Mesenchymal stem cell (in vitro differentiated cells and primary cell): ENCODE data around the gene RAPGEF5.

Experiments used
- DNase-seq: peaks from one replicate; pipeline ENCODE4 v3.0.0-alpha.2; 2013
- H2AFZ ChIP-seq: one replicate; pipeline ENCODE4 v1.6.1; 2013; ENCODE audit warnings: low read depth, mild to moderate bottlenecking, control low read depth, inconsistent platforms, low read length, moderate library complexity
- H2AK5ac ChIP-seq: 2 replicates; pipeline ENCODE4 v1.6.1; 2013; ENCODE audit warnings: low read length, moderate library complexity, mild to moderate bottlenecking, inconsistent platforms; ENCODE audit not compliant: severe bottlenecking
- H2BK120ac ChIP-seq: one replicate; pipeline ENCODE4 v1.6.1; 2013; ENCODE audit warnings: low read depth, mild to moderate bottlenecking, inconsistent platforms, low read length, moderate library complexity
- H2BK12ac ChIP-seq, 2 experiments: one replicate each; pipeline ENCODE4 v1.6.1; 2013; ENCODE audit warnings: inconsistent platforms in 2 of 2, low read length in 2 of 2, mild to moderate bottlenecking in 2 of 2, moderate library complexity in 2 of 2, control low read depth in 1 of 2
- H2BK15ac ChIP-seq: one replicate; pipeline ENCODE4 v1.6.1; 2013; ENCODE audit warnings: mild to moderate bottlenecking, low read depth, inconsistent platforms; ENCODE audit not compliant: poor library complexity, severe bottlenecking
- H2BK5ac ChIP-seq: 2 replicates; pipeline ENCODE4 v1.6.1; 2013; ENCODE audit warnings: low read depth, mild to moderate bottlenecking, low read length, control low read depth, inconsistent platforms; ENCODE audit not compliant: poor library complexity, severe bottlenecking
- H3K14ac ChIP-seq, 2 experiments: one replicate each; pipeline ENCODE4 v1.6.1; 2013; ENCODE audit warnings: inconsistent platforms in 2 of 2, low read length in 2 of 2, control low read depth in 1 of 2, mild to moderate bottlenecking in 1 of 2, moderate library complexity in 1 of 2
- H3K18ac ChIP-seq, 2 experiments: one replicate each; pipeline ENCODE4 v1.6.1; 2013; ENCODE audit warnings: inconsistent platforms in 2 of 2, low read length in 2 of 2, control low read depth in 1 of 2, low read depth in 1 of 2, mild to moderate bottlenecking in 1 of 2
- H3K23ac ChIP-seq, 2 experiments: one replicate each; pipeline ENCODE4 v1.6.1; 2013; ENCODE audit warnings: inconsistent platforms in 2 of 2, low read length in 2 of 2, mild to moderate bottlenecking in 2 of 2, moderate library complexity in 2 of 2, control low read depth in 1 of 2
- H3K27ac ChIP-seq: 2 replicates; pipeline ENCODE4 v1.5.1; 2013; ENCODE audit warnings: mild to moderate bottlenecking, moderate library complexity, low read length, control low read depth, inconsistent platforms; ENCODE audit not compliant: poor library complexity, severe bottlenecking
- H3K27me3 ChIP-seq, 2 experiments: 2 replicates each; pipeline versions ENCODE4 v1.6.1 to v1.7.0; 2013; ENCODE audit warnings: low read length in 2 of 2, mild to moderate bottlenecking in 2 of 2, moderate library complexity in 2 of 2, control low read depth in 1 of 2, inconsistent platforms in 1 of 2; ENCODE audit not compliant: control insufficient read depth in 1 of 2, insufficient read depth in 1 of 2
- H3K36me3 ChIP-seq, 2 experiments: 2 replicates each; pipeline versions ENCODE4 v1.6.1 to v1.7.0; 2013; ENCODE audit warnings: low read length in 2 of 2, control low read depth in 1 of 2, inconsistent platforms in 1 of 2, low read depth in 1 of 2, mild to moderate bottlenecking in 1 of 2; ENCODE audit not compliant: insufficient read depth in 2 of 2, control insufficient read depth in 1 of 2
- H3K4ac ChIP-seq, 2 experiments: one replicate each; pipeline ENCODE4 v1.6.1; 2013; ENCODE audit warnings: inconsistent platforms in 2 of 2, low read length in 2 of 2, mild to moderate bottlenecking in 2 of 2, moderate library complexity in 2 of 2, control low read depth in 1 of 2, low read depth in 1 of 2
- H3K4me1 ChIP-seq: 2 replicates; pipeline ENCODE4 v1.6.1; 2013; ENCODE audit warnings: low read depth, low read length, control low read depth; ENCODE audit not compliant: control insufficient read depth, insufficient read depth
- H3K4me2 ChIP-seq: 2 replicates; pipeline ENCODE4 v1.6.1; 2013; ENCODE audit warnings: low read length, mild to moderate bottlenecking, inconsistent platforms; ENCODE audit not compliant: poor library complexity, severe bottlenecking
- H3K4me3 ChIP-seq, 2 experiments: 2 replicates each; pipeline versions ENCODE4 v1.5.1 to v1.7.0; 2013; ENCODE audit warnings: low read length in 2 of 2, mild to moderate bottlenecking in 2 of 2, control low read depth in 1 of 2, low read depth in 1 of 2; ENCODE audit not compliant: insufficient read depth in 1 of 2
- H3K79me1 ChIP-seq: replicated peaks from 2 replicates; pipeline ENCODE4 v1.6.1; 2013; ENCODE audit warnings: mild to moderate bottlenecking, control low read depth, low read length, inconsistent platforms; ENCODE audit not compliant: poor library complexity, severe bottlenecking
- H3K9ac ChIP-seq: 2 replicates; pipeline ENCODE4 v1.7.0; 2013; ENCODE audit warnings: mild to moderate bottlenecking, low read length, moderate library complexity
- H3K9me3 ChIP-seq: 2 replicates; pipeline ENCODE4 v1.7.0; 2013; ENCODE audit warnings: mild to moderate bottlenecking, low read length; ENCODE audit not compliant: control insufficient read depth
- H4K8ac ChIP-seq: one replicate; pipeline ENCODE4 v1.6.1; 2013; ENCODE audit warnings: inconsistent platforms, mild to moderate bottlenecking, low read length, moderate library complexity
- H4K91ac ChIP-seq: one replicate; pipeline ENCODE4 v1.6.1; 2013; ENCODE audit warnings: mild to moderate bottlenecking, low read length, inconsistent platforms
- WGBS: methylation state at CpG from one replicate; pipeline ENCODE4 v1.1.7; 2013; ENCODE audit warnings: mixed read lengths; 5-methylcytosine and 5-hydroxymethylcytosine counted together

Gene RAPGEF5

DNA sequence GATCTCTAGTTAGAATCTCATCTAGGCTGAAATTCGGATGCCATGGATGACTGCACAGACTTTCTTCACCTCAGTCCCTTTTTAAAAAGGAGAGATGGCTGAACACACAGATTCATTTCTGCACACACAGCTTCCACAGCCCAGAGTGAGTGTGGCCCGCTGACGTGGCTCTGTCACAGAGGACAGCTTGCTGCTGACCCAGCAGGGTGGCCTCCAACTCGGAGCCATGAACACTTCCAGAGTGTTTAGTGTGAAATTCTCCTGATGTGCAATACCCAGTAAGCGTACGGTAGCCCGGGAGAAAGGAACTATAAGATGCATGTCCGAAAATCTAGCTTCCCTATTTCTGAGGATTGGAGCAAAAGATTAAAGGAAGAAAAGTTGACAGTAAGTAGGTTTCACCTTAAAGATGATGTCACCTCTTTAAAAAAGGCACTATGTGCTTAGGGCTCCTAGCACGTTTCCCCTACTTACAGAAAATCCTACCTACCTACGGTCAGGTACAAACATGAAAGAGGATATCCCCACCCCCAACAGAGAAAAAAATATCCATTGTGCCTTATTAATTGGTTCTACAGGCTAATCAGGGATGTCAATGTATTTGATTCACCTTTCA is 162.2 kb downstream of the RAPGEF5 start:
- 78% methylated on average over 9 of the region's 10 CpGs for WGBS

DNA sequence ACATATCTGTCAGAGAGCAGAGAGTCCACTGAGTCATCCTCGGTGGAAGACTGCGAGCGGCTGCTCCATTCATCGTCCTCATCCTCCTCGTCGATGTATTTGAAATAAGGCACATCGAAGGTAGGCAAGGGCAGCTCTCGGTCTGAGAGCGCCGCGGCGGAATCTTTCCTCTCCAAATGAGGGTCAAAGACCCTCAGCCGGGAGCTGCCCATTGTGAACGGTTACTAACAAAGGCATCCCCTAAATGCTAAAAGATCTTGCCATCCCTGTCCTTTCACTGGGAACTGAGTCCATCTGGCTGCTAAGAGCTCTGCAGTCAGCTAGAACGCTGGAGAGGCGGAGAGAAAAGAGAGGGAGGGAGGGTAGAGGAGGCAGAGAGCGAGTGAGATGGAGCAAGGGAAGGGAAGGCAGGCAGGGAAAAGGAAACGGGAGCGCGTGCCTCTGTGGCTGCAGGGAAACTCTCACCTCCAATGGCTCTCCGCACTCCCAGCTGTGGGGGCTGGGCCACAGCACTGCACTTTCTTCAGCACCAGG is 163.4 kb downstream of the RAPGEF5 start:
- Histone ChIP-seq H2BK120ac (no peak overlapping the region), H3K27me3 (peaks cover 3 to 20% of the 10 kb centered on the region in 2 experiments), H3K4me1 (peaks cover 7% of the 10 kb centered on the region), H3K14ac (no peak overlapping the region), H3K36me3 (no peaks in the 10 kb centered on the region), H3K27ac (no peak overlapping the region), H2BK12ac (no peak overlapping the region), H3K4me2 (no peak overlapping the region), H2BK15ac (no peak overlapping the region), H2AFZ (no peak overlapping the region), H3K4ac (no peak overlapping the region), H3K79me1 (no peaks in the 10 kb centered on the region), H3K23ac (no peak overlapping the region), H3K9ac (peak overlapping the region; percentile 32), H3K18ac (no peak overlapping the region), H4K8ac (no peak overlapping the region), H4K91ac (no peak overlapping the region), H2AK5ac (no peak overlapping the region), H2BK5ac (no peak overlapping the region), H3K4me3 (peak overlapping the region in 1 of 2 experiments; percentile 76), H3K9me3 (no peaks in the 10 kb centered on the region)
- WGBS: 12% methylated on average over 19 of the region's 21 CpGs
- DNase-seq: peak; percentile 50

More for the DNA sequence above, 162.2 kb downstream of the RAPGEF5 start:
- no peak overlapping the region for H3K4me2 ChIP-seq
- H3K4me1 ChIP-seq: peaks cover 7% of the 10 kb centered on the region
- H4K91ac ChIP-seq: no peak overlapping the region
- no peak overlapping the region for H3K23ac ChIP-seq
- H3K4ac ChIP-seq: no peak overlapping the region
- H3K27me3 ChIP-seq: peaks cover 3 to 20% of the 10 kb centered on the region in 2 experiments
- H2BK120ac ChIP-seq: no peak overlapping the region
- DNase-seq: no peak
- H3K79me1 ChIP-seq: no peaks in the 10 kb centered on the region
- H2BK12ac ChIP-seq: no peak overlapping the region
- no peak overlapping the region for H2BK15ac ChIP-seq
- no peak overlapping the region for H3K9ac ChIP-seq
- H2AFZ ChIP-seq: no peak overlapping the region
- no peak overlapping the region for H4K8ac ChIP-seq
- H2BK5ac ChIP-seq: no peak overlapping the region
- no peaks in the 10 kb centered on the region for H3K9me3 ChIP-seq
- no peak overlapping the region for H3K18ac ChIP-seq
- H3K36me3 ChIP-seq: no peaks in the 10 kb centered on the region
- no peak overlapping the region for H3K4me3 ChIP-seq
- no peak overlapping the region for H2AK5ac ChIP-seq
- H3K14ac ChIP-seq: no peak overlapping the region
- H3K27ac ChIP-seq: no peak overlapping the region

DNA sequence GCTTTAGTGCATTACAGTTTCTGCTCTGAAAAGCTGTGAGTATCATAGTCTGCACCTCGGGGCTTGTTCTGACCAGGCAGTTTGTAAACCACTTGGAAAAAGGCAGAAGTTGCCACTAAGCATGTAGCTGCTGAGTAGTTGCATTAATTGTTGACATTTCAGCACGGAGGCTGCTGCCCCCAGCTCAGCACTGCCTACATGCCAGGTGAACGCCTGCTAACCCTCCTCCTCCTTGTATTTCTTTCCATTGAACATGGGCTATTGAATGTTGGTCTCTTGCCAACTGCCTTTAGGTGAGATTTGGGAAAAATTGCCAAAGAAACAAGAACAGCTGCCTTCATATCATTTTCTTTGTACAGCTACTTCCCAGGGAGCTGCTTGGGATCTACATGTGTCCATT is 164.2 kb downstream of the RAPGEF5 start:
- no peak overlapping the region for H3K27ac ChIP-seq
- H2AK5ac ChIP-seq: no peak overlapping the region
- no peak overlapping the region for H2BK120ac ChIP-seq
- peaks cover 7% of the 10 kb centered on the region for H3K4me1 ChIP-seq
- H4K91ac ChIP-seq: no peak overlapping the region
- no peak overlapping the region for H2BK12ac ChIP-seq
- H3K4me2 ChIP-seq: no peak overlapping the region
- H3K79me1 ChIP-seq: no peaks in the 10 kb centered on the region
- H3K14ac ChIP-seq: peak overlapping the region in 1 of 2 experiments; percentile 39
- no peak for DNase-seq
- H3K9me3 ChIP-seq: no peaks in the 10 kb centered on the region
- no peaks in the 10 kb centered on the region for H3K36me3 ChIP-seq
- no peak overlapping the region for H3K4ac ChIP-seq
- H3K4me3 ChIP-seq: no peak overlapping the region
- H2AFZ ChIP-seq: peak overlapping the region; percentile 67
- H2BK5ac ChIP-seq: no peak overlapping the region
- H4K8ac ChIP-seq: no peak overlapping the region
- H3K23ac ChIP-seq: no peak overlapping the region
- WGBS: 44% methylated on average over 3 of the region's 3 CpGs
- H3K9ac ChIP-seq: no peak overlapping the region
- H3K18ac ChIP-seq: no peak overlapping the region
- peaks cover 3 to 20% of the 10 kb centered on the region in 2 experiments for H3K27me3 ChIP-seq
- H2BK15ac ChIP-seq: no peak overlapping the region

DNA sequence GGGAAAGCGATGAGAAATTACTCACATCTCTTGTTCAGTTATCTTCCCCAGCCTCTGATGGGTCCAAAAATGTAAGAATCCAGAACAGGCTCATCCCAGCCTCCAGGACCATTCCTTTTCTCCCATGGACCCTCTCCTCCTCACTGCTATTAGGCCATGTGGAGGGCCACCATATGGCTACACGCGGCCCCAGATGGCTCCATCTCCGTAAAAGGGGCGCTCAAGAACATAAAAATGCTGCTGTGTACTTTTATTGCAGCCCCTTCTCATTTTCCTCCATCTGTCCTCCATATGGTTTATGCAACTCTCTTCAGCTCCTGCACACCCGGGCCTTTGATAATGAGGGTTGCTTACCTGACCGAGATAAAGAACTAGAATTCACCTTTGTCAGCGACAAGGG is 166.2 kb downstream of the RAPGEF5 start:
- Histone ChIP-seq H2BK12ac (no peak overlapping the region), H3K36me3 (no peaks in the 10 kb centered on the region), H3K27me3 (peaks cover 3 to 20% of the 10 kb centered on the region in 2 experiments), H3K4me3 (no peak overlapping the region), H2BK5ac (no peak overlapping the region), H3K9me3 (no peaks in the 10 kb centered on the region), H4K8ac (no peak overlapping the region), H3K27ac (no peak overlapping the region), H3K14ac (no peak overlapping the region), H2AFZ (no peak overlapping the region), H2BK120ac (no peak overlapping the region), H2BK15ac (no peak overlapping the region), H2AK5ac (no peak overlapping the region), H3K4ac (no peak overlapping the region), H3K23ac (no peak overlapping the region), H3K9ac (no peak overlapping the region), H3K4me2 (no peak overlapping the region), H3K4me1 (peaks cover 7% of the 10 kb centered on the region), H4K91ac (no peak overlapping the region), H3K79me1 (no peaks in the 10 kb centered on the region), H3K18ac (no peak overlapping the region)
- no peak for DNase-seq
- 96% methylated on average over 7 of the region's 8 CpGs for WGBS
